Measurements from ENCODE around the gene PALLD. TPM values are rescaled to one million over a fixed set of nuclear protein-coding genes. Genes with fewer than 3 reads are reported as not detected.

PALLD gene
- total RNA-seq, 2 experiments from 2014 or later, result 0.49 to 0.78 TPM

DNA sequence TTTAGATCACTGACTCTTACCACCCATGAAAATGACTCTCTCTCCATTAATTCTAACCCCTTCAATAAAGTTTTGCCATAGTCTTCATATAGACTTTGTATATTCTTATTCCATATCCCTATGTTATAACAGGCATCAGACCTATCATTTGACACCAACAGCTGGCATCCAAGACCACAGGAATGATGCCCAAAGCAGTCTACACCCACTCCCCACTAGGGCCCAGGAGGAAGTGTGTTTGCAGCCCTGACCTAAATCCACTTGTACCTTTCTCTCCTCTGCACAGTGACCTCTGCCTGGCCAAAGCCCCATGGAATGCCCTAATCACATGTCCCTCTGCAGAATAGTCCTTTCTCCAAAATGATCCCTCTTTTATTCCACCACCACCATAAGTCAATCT is 294.0 kb downstream of the PALLD start:
- Mint-ChIP-seq H3K36me3 (ENCODE audit: low read depth) (no peaks in the 10 kb centered on the region), H3K27me3 (no peaks in the 10 kb centered on the region), H3K27ac (no peak overlapping the region), H3K9me3 (no peaks in the 10 kb centered on the region), H3K4me1 (ENCODE audit: low read depth) (no peaks in the 10 kb centered on the region), H3K4me3 (no peak overlapping the region)
- DNase-seq (no peak), ATAC-seq (ENCODE audit: poor library complexity) (no peak)
- TF ChIP-seq, protein P1, sequence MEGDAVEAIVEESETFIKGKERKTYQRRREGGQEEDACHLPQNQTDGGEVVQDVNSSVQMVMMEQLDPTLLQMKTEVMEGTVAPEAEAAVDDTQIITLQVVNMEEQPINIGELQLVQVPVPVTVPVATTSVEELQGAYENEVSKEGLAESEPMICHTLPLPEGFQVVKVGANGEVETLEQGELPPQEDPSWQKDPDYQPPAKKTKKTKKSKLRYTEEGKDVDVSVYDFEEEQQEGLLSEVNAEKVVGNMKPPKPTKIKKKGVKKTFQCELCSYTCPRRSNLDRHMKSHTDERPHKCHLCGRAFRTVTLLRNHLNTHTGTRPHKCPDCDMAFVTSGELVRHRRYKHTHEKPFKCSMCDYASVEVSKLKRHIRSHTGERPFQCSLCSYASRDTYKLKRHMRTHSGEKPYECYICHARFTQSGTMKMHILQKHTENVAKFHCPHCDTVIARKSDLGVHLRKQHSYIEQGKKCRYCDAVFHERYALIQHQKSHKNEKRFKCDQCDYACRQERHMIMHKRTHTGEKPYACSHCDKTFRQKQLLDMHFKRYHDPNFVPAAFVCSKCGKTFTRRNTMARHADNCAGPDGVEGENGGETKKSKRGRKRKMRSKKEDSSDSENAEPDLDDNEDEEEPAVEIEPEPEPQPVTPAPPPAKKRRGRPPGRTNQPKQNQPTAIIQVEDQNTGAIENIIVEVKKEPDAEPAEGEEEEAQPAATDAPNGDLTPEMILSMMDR (IDR thresholded peaks at IDR 0.05), result no peak
- ChIA-PET POLR2A (no interaction called here), CTCF (no interaction called here)
- Histone ChIP-seq H3K9me3 (ENCODE audit: control insufficient read depth in 1 of 2, insufficient read depth in 1 of 2, low read length in 2 of 2) (peaks cover 0 to 8% of the 10 kb centered on the region in 2 experiments), H3K4me3 (ENCODE audit: low read length) (no peak overlapping the region), H3K36me3 (ENCODE audit: insufficient read depth, low read length) (no peaks in the 10 kb centered on the region), H3K27me3 (ENCODE audit: control insufficient read depth in 1 of 2, insufficient read depth in 2 of 2, low read length in 2 of 2) (no peaks in the 10 kb centered on the region), H3K27ac (ENCODE audit: low read depth in 1 of 2, low read length in 2 of 2) (no peak overlapping the region), H3K4me1 (ENCODE audit: insufficient read depth, low read length) (no peaks in the 10 kb centered on the region)
- intact Hi-C loops (cut with DNase I, micrococcal nuclease), result no loop called here

DNA sequence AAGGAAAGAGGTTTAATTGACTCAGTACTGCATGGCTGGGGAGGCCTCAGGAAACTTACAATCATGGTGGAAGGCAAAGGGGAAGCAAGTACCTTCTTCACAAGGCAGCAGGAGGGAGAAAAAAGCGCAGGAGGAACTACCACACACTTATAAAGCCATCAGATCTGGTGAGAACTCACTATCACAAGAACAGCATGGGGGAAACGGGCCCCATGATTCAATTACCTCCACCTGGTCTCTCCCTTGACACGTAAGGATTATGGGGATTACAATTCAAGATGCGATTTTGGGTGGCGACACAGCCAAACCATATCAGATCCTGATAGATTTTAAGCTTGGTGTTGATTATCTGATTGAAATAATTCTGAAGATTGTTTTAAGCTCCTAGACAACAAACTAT is 294.5 kb downstream of the PALLD start:
- H3K4me1 ChIP-seq (ENCODE audit: insufficient read depth, low read length), result no peaks in the 10 kb centered on the region
- ChIA-PET CTCF (no interaction called here), POLR2A (no interaction called here)
- no peaks in the 10 kb centered on the region for H3K27me3 Mint-ChIP-seq
- TF ChIP-seq, protein P1 (IDR thresholded peaks at IDR 0.05), result no peak
- H3K9me3 ChIP-seq (ENCODE audit: control insufficient read depth in 1 of 2, insufficient read depth in 1 of 2, low read length in 2 of 2), result peaks cover 0 to 8% of the 10 kb centered on the region in 2 experiments
- DNase-seq (no peak), ATAC-seq (ENCODE audit: poor library complexity) (no peak)
- no peaks in the 10 kb centered on the region for H3K36me3 Mint-ChIP-seq (ENCODE audit: low read depth)
- no peaks in the 10 kb centered on the region for H3K27me3 ChIP-seq (ENCODE audit: control insufficient read depth in 1 of 2, insufficient read depth in 2 of 2, low read length in 2 of 2)
- no peak overlapping the region for H3K27ac Mint-ChIP-seq
- H3K4me1 Mint-ChIP-seq (ENCODE audit: low read depth), result no peaks in the 10 kb centered on the region
- H3K36me3 ChIP-seq (ENCODE audit: insufficient read depth, low read length), result no peaks in the 10 kb centered on the region
- H3K4me3 ChIP-seq (ENCODE audit: low read length), result no peak overlapping the region
- intact Hi-C loops (cut with DNase I, micrococcal nuclease), result no loop called here
- H3K4me3 Mint-ChIP-seq, result no peak overlapping the region
- H3K27ac ChIP-seq (ENCODE audit: low read depth in 1 of 2, low read length in 2 of 2), result no peak overlapping the region
- no peaks in the 10 kb centered on the region for H3K9me3 Mint-ChIP-seq

DNA sequence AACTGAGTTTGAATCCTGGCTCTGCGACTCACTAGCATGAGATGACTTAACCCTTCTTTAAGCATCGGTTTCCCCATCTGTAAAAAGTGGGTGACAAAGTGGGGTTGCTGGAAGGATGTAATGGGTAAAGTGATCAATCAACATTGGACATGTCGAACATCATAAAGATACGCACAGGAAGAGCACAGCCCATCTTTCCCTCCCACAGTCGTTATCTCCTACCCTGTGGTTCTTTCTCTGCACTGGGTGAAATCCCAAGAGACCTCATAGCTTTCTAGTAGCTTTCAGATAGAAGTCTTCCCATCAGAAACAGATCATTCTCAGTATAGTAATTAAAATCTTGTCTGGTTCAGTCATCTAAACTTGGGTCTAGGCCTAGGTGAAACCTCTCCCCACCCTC is 296.7 kb downstream of the PALLD start:
- H3K4me1 Mint-ChIP-seq (ENCODE audit: low read depth), result no peaks in the 10 kb centered on the region
- TF ChIP-seq, protein P1 (IDR thresholded peaks at IDR 0.05), result no peak
- ChIA-PET CTCF (no interaction called here), POLR2A (no interaction called here)
- no peak overlapping the region for H3K27ac ChIP-seq (ENCODE audit: low read depth in 1 of 2, low read length in 2 of 2)
- intact Hi-C loops (cut with DNase I, micrococcal nuclease), result no loop called here
- DNase-seq (no peak), ATAC-seq (ENCODE audit: poor library complexity) (no peak)
- H3K36me3 Mint-ChIP-seq (ENCODE audit: low read depth), result no peaks in the 10 kb centered on the region
- H3K9me3 Mint-ChIP-seq, result no peaks in the 10 kb centered on the region
- H3K4me3 Mint-ChIP-seq, result no peak overlapping the region
- no peaks in the 10 kb centered on the region for H3K4me1 ChIP-seq (ENCODE audit: insufficient read depth, low read length)
- peaks cover 0 to 8% of the 10 kb centered on the region in 2 experiments for H3K9me3 ChIP-seq (ENCODE audit: control insufficient read depth in 1 of 2, insufficient read depth in 1 of 2, low read length in 2 of 2)
- H3K4me3 ChIP-seq (ENCODE audit: low read length), result no peak overlapping the region
- H3K27me3 Mint-ChIP-seq, result no peaks in the 10 kb centered on the region
- no peaks in the 10 kb centered on the region for H3K36me3 ChIP-seq (ENCODE audit: insufficient read depth, low read length)
- no peak overlapping the region for H3K27ac Mint-ChIP-seq
- no peaks in the 10 kb centered on the region for H3K27me3 ChIP-seq (ENCODE audit: control insufficient read depth in 1 of 2, insufficient read depth in 2 of 2, low read length in 2 of 2)
